B cell (primary cell): Measurements from ENCODE around the gene NCLN. TPM values are rescaled to one million over a fixed set of nuclear protein-coding genes. Genes with fewer than 3 reads are reported as not detected.

Source experiments
- ATAC-seq: fragments of 200-7000 bp; cut with Tn5 transposase; one replicate; pipeline ENCODE4 v1.10.0; 2021; ENCODE audit warnings: low read depth, mild to moderate bottlenecking, moderate number of reproducible peaks, moderate library complexity
- CTCF ChIA-PET: fragments of 350-600 bp; sonication (Branson Sonifier 250); formaldehyde crosslinking; loops from one replicate; lab custom pipeline; 2021; ENCODE audit warnings: antibody characterized with exemption, inconsistent platforms; lab: Charles Lee
- POLR2A ChIA-PET: fragments of 350-600 bp; sonication (Branson Sonifier 250); formaldehyde crosslinking; loops from one replicate; lab custom pipeline; 2021; ENCODE audit warnings: antibody characterized with exemption; lab: Charles Lee
- DNase-seq: peaks from one replicate; pipeline ENCODE4 v3.0.0; 2013
- H2AFZ ChIP-seq: 2 replicates; pipeline ENCODE4 v1.6.1; 2012; ENCODE audit warnings: mild to moderate bottlenecking, low read depth, low read length; ENCODE audit not compliant: insufficient read depth, poor library complexity, severe bottlenecking
- H3K27ac ChIP-seq, 2 donors: 1 replicate in 1 of 2; 2 replicates in 1 of 2; pipeline ENCODE4 v1.5.1; 2012 to 2013; ENCODE audit warnings: low read length in 2 of 2, mild to moderate bottlenecking in 2 of 2, moderate library complexity in 1 of 2
- H3K27me3 ChIP-seq, 4 experiments: fragments of 200-600 bp in 1 of 4; sonication (generic) in 1 of 4; replicated peaks in 1 of 4; 1 replicate in 2 of 4; 2 replicates in 2 of 4; pipeline versions ENCODE4 v1.6.1 to v1.7.0; 2013 to 2016; ENCODE audit warnings: low read length in 3 of 4, mild to moderate bottlenecking in 2 of 4, mixed read lengths in 1 of 4, moderate library complexity in 1 of 4; ENCODE audit not compliant: insufficient read depth in 4 of 4, control insufficient read depth in 3 of 4; ENCODE audit errors: control extremely low read depth in 1 of 4
- H3K36me3 ChIP-seq, 2 experiments: replicated peaks in 1 of 2; 1 replicate in 1 of 2; 2 replicates in 1 of 2; pipeline versions ENCODE4 v1.6.1 to v1.7.1; 2013; ENCODE audit warnings: low read length in 1 of 2; ENCODE audit not compliant: insufficient read depth in 2 of 2, control insufficient read depth in 1 of 2; ENCODE audit errors: control extremely low read depth in 1 of 2, extremely low read depth in 1 of 2
- H3K4me1 ChIP-seq, 2 donors: fragments of 200-600 bp in 1 of 2; sonication (generic) in 1 of 2; 1 replicate in 1 of 2; 2 replicates in 1 of 2; pipeline versions ENCODE4 v1.5.1 to v1.6.1; 2013 to 2017; ENCODE audit warnings: low read length in 2 of 2; ENCODE audit not compliant: control insufficient read depth in 2 of 2, insufficient read depth in 2 of 2
- H3K4me2 ChIP-seq: replicated peaks from 2 replicates; pipeline ENCODE3; 2012; ENCODE audit warnings: mild to moderate bottlenecking, low read depth, low read length; ENCODE audit not compliant: poor library complexity, severe bottlenecking
- H3K4me3 ChIP-seq, 5 experiments: fragments of 200-600 bp in 1 of 5; sonication (generic) in 1 of 5; 1 replicate in 3 of 5; 2 replicates in 2 of 5; pipeline versions ENCODE4 v1.5.1 to v1.7.0; 2011 to 2016; ENCODE audit warnings: low read length in 4 of 5, mild to moderate bottlenecking in 4 of 5, low read depth in 2 of 5, control low read depth in 1 of 5, moderate library complexity in 1 of 5; ENCODE audit not compliant: insufficient read depth in 1 of 5; ENCODE audit errors: control extremely low read depth in 1 of 5, extremely low read depth in 1 of 5
- H3K79me2 ChIP-seq: fragments of 200-600 bp; sonication (generic); one replicate; pipeline ENCODE4 v1.6.0; 2016; ENCODE audit warnings: low read length; ENCODE audit not compliant: control insufficient read depth, insufficient read depth
- H3K9ac ChIP-seq: fragments of 200-600 bp; sonication (generic); 2 replicates; pipeline ENCODE4 v1.6.1; 2017; ENCODE audit warnings: mild to moderate bottlenecking, low read length, moderate library complexity
- H3K9me3 ChIP-seq, 3 donors: one replicate each; pipeline versions ENCODE4 v1.6.1 to v1.7.1; 2013; ENCODE audit warnings: low read length in 2 of 3; ENCODE audit not compliant: control insufficient read depth in 2 of 3, insufficient read depth in 1 of 3; ENCODE audit errors: control extremely low read depth in 1 of 3
- H4K20me1 ChIP-seq: 2 replicates; pipeline ENCODE4 v1.6.0; 2012; ENCODE audit warnings: mild to moderate bottlenecking, low read length; ENCODE audit not compliant: insufficient read depth, control insufficient read depth, poor library complexity, severe bottlenecking
- H3K27ac Mint-ChIP-seq: one replicate; pipeline ENCODE4 v1.8.0; 2021; ENCODE audit warnings: mixed read lengths
- H3K27me3 Mint-ChIP-seq: one replicate; pipeline ENCODE4 v1.8.0; 2021; ENCODE audit warnings: mixed read lengths
- H3K4me1 Mint-ChIP-seq: one replicate; pipeline ENCODE4 v1.8.0; 2021; ENCODE audit warnings: mixed read lengths
- H3K4me3 Mint-ChIP-seq: one replicate; pipeline ENCODE4 v1.8.0; 2021; ENCODE audit warnings: mixed read lengths
- H3K9me3 Mint-ChIP-seq: one replicate; pipeline ENCODE4 v1.8.0; 2022; ENCODE audit warnings: mixed read lengths; ENCODE audit not compliant: insufficient read depth
- EZH2 ChIP-seq: IDR thresholded peaks from 2 replicates; pipeline ENCODE4 v1.6.1; 2012; ENCODE audit warnings: borderline replicate concordance, low read depth, mild to moderate bottlenecking, moderate library complexity, low read length; ENCODE audit not compliant: insufficient read depth, poor library complexity, severe bottlenecking
- WGBS: methylation state at CpG from one replicate; pipeline ENCODE4 v1.1.5; 2013; ENCODE audit warnings: missing lambda C conversion rate; ENCODE audit not compliant: insufficient coverage; 5-methylcytosine and 5-hydroxymethylcytosine counted together
- intact Hi-C: fragments of 100-400 bp; cut with micrococcal nuclease; formaldehyde crosslinking; loops from one replicate; pipeline ENCODE4 v1.10.0; 2022
- polyA plus RNA-seq: library from polyadenylated mRNA; depleted of rRNA; stranded (reverse); fragments of >200 nt; gene quantifications from 2 replicates; pipeline ENCODE4 v1.2.3, GENCODE V29; 2012
- total RNA-seq, 2 donors: library from RNA; stranded (reverse); fragments of 120-200 nt in 1 of 2; gene quantifications; 1 replicate in 1 of 2; 2 replicates in 1 of 2; pipeline versions ENCODE4 v1.2.3 to v1.2.4, GENCODE V29; 2013 to 2022
- TF ChIP-seq, protein P1 (sequence below): fragments of 200-600 bp; IDR thresholded peaks from one replicate; pipeline ENCODE4 v1.8.0; 2022; ENCODE audit warnings: antibody characterized with exemption, mild to moderate bottlenecking

NCLN gene
- total and polyA plus RNA-seq, 2 donors (not counting 1 experiment from before 2014, with no cell fraction given), result 55.0 to 82.0 TPM

DNA sequence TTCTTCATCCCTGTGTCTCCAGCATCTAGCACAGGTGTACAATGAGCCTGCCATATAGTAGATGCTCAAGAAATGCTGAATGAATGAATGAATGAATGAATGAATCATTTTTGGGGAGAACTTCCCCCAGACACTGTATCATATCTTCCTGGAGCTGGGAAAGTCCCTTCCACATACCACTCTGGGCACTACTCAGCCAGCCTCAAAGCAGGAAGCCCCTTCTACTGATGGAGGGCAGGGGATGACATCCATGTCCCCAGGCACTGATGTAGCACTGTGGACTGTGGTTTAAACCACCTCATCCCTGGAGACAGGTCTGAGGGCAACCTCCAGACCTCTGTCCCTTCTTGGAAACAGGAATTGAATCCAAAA lies 45.1 kb upstream of the NCLN start:
- Mint-ChIP-seq H3K4me3 (no peak overlapping the region), H3K9me3 (no peaks in the 10 kb centered on the region), H3K27me3 (peaks cover 6% of the 10 kb centered on the region), H3K27ac (no peak overlapping the region), H3K4me1 (peaks cover 21% of the 10 kb centered on the region)
- no peak overlapping the region for H3K4me2 ChIP-seq
- H2AFZ ChIP-seq, result no peak overlapping the region
- no peaks in the 10 kb centered on the region for H3K9me3 ChIP-seq
- H3K36me3 ChIP-seq, result no peaks in the 10 kb centered on the region
- H3K4me1 ChIP-seq, result peaks cover 31 to 34% of the 10 kb centered on the region in 2 donors
- no peak overlapping the region for H3K4me3 ChIP-seq
- TF ChIP-seq, protein P1, sequence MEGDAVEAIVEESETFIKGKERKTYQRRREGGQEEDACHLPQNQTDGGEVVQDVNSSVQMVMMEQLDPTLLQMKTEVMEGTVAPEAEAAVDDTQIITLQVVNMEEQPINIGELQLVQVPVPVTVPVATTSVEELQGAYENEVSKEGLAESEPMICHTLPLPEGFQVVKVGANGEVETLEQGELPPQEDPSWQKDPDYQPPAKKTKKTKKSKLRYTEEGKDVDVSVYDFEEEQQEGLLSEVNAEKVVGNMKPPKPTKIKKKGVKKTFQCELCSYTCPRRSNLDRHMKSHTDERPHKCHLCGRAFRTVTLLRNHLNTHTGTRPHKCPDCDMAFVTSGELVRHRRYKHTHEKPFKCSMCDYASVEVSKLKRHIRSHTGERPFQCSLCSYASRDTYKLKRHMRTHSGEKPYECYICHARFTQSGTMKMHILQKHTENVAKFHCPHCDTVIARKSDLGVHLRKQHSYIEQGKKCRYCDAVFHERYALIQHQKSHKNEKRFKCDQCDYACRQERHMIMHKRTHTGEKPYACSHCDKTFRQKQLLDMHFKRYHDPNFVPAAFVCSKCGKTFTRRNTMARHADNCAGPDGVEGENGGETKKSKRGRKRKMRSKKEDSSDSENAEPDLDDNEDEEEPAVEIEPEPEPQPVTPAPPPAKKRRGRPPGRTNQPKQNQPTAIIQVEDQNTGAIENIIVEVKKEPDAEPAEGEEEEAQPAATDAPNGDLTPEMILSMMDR, result no peak
- no peak for TF ChIP-seq EZH2
- ChIA-PET CTCF (interaction anchor here (0.6 to 1.9 kb wide), 6 partner anchors 11 to 1008 kb away, joined by 3 to 6 read pairs (median 3); no protein-coding TSS in a partner anchor), POLR2A (interaction anchor here (0.6 kb wide), 1 partner anchor 83 kb away, joined by 4 read pairs; no protein-coding TSS in a partner anchor)
- H3K27me3 ChIP-seq, result peaks cover 0 to 15% (median 7%) of the 10 kb centered on the region in 4 experiments
- H3K79me2 ChIP-seq, result no peaks in the 10 kb centered on the region
- intact Hi-C loops, result no loop called here
- H3K9ac ChIP-seq, result no peak overlapping the region
- DNase-seq (no peak), ATAC-seq (no peak)
- no peak overlapping the region for H3K27ac ChIP-seq
- no peaks in the 10 kb centered on the region for H4K20me1 ChIP-seq

DNA sequence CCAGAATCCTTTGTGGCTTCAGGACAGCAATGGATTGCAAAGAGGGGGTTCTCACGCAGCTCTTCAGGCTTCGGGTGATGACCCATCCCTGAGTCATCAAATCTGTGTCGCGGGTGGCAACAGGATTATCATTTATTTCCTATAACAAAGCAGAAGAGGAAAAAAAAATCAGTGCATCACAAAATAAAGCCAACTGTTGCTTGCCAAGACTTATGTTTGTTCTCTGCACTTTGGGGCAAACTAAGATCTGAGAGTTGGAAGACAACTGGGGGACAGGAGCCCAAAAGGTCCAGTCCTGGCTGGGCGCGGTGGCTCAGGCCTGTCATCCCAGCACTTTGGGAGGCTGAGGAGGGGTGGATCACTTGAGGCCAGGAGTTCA lies 43.4 kb upstream of the NCLN start:
- 50% methylated on average over 4 of the region's 6 CpGs for WGBS
- Histone ChIP-seq H2AFZ (no peak overlapping the region), H3K4me2 (no peak overlapping the region), H3K36me3 (no peaks in the 10 kb centered on the region), H3K4me3 (no peak overlapping the region), H3K9me3 (peaks cover 0 to 7% (median 0%) of the 10 kb centered on the region in 3 donors), H3K27me3 (peaks cover 0 to 5% (median 2%) of the 10 kb centered on the region in 4 experiments), H3K4me1 (peaks cover 27 to 30% of the 10 kb centered on the region in 2 donors), H3K9ac (no peak overlapping the region), H3K27ac (no peak overlapping the region), H4K20me1 (no peaks in the 10 kb centered on the region), H3K79me2 (no peaks in the 10 kb centered on the region)
- H3K4me3 Mint-ChIP-seq, result no peak overlapping the region
- no peak overlapping the region for H3K27ac Mint-ChIP-seq
- POLR2A ChIA-PET, result interaction anchor here (0.6 kb wide), 1 partner anchor 24 kb away, joined by 6 read pairs; no protein-coding TSS in a partner anchor
- TF ChIP-seq, protein P1, result no peak
- peaks cover 27% of the 10 kb centered on the region for H3K4me1 Mint-ChIP-seq
- DNase-seq (no peak), ATAC-seq (no peak)
- intact Hi-C loops, result no loop called here
- H3K27me3 Mint-ChIP-seq, result peaks cover 3% of the 10 kb centered on the region
- CTCF ChIA-PET, result interaction anchor here (1.1 to 2.2 kb wide), 3 partner anchors 10 to 34 kb away, joined by 3 to 6 read pairs (median 5); no protein-coding TSS in a partner anchor
- H3K9me3 Mint-ChIP-seq, result no peaks in the 10 kb centered on the region
